ENCODE measurements around the gene RFTN1. TPM values are rescaled to one million over a fixed set of nuclear protein-coding genes. Genes with fewer than 3 reads are reported as not detected.

RFTN1 gene
- polyA plus RNA-seq, 2 of the 4 experiments (the other 2 are of a cell fraction), result 1.8 to 3.7 TPM

DNA sequence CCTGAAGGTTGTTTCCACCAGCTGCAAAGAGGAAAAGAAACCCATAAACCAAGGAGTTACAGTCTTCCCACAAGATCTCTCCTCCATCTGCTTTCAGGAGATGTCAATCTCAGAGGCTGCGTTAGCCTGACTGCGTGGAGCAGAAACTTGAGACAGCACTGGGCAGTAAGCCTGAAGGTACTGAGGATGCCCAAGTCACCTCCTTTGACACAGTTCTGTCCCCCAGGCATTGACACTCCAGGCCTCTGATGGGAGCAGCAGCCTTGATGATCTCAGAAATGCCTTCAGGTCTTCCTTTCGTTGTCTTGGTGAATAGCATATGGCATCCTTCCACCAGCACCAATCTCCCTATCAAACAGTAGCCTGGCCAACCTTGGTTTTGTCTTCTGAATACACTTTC, 159.2 kb downstream of the RFTN1 start (continued):
- TF ChIP-seq GATA3 (IDR thresholded peaks at IDR 0.05; ENCODE audit: borderline replicate concordance) (no peak), RAD21 (conservative IDR thresholded peaks at IDR 0.05 in 1 of 2, IDR thresholded peaks at IDR 0.05 in 1 of 2) (no peak), KDM1A (IDR thresholded peaks at IDR 0.05; ENCODE audit: low read depth) (no peak)

DNA sequence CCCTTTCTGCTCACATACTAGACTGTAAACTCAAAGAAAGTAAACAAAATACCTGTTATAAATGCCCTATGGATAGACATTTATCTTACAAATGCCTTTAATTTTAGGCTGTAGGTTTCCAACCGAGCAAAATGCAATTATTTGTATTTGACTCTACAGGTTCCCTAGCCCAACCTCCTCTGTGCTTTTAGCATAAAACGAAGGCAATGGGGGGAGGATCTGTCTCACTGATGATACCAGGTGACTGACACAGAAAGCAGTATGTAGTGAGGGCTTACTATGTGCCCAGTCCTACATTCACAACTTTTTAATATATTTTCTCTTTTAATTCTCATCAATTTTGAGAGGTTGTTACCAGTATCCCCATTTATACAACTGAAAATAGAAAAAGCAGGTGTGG, 161.1 kb downstream of the RFTN1 start:
- no peak overlapping the region for H3K27ac ChIP-seq
- H3K4me2 ChIP-seq, result no peak overlapping the region
- TF ChIP-seq ESRRA (IDR thresholded peaks at IDR 0.05; ENCODE audit: borderline replicate concordance, low read length) (no peak), JUN (IDR thresholded peaks at IDR 0.05) (no peak)
- TF ChIP-seq, protein P1, sequence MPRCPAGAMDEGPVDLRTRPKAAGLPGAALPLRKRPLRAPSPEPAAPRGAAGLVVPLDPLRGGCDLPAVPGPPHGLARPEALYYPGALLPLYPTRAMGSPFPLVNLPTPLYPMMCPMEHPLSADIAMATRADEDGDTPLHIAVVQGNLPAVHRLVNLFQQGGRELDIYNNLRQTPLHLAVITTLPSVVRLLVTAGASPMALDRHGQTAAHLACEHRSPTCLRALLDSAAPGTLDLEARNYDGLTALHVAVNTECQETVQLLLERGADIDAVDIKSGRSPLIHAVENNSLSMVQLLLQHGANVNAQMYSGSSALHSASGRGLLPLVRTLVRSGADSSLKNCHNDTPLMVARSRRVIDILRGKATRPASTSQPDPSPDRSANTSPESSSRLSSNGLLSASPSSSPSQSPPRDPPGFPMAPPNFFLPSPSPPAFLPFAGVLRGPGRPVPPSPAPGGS (IDR thresholded peaks at IDR 0.05), result no peak
- no peaks in the 10 kb centered on the region for H3K9me3 ChIP-seq
- 57% methylated on average over 2 of the region's 2 CpGs for WGBS (ENCODE audit: missing lambda C conversion rate)
- CTCF ChIA-PET, result interaction anchor here (0.5 kb wide), 1 partner anchor 68 kb away, joined by 3 read pairs; no protein-coding TSS in a partner anchor
- POLR2A ChIA-PET, result no interaction called here
- no peak for DNase-seq (ENCODE audit: low read depth in 1 of 2, low spot score in 1 of 2)
- FAIRE-seq, result no peak
- ATAC-seq, result no peak
- H3K4me3 ChIP-seq, result no peak overlapping the region
- H3K4me1 ChIP-seq, result peaks cover 9% of the 10 kb centered on the region; the same call in 1 of the 3 replicates

DNA sequence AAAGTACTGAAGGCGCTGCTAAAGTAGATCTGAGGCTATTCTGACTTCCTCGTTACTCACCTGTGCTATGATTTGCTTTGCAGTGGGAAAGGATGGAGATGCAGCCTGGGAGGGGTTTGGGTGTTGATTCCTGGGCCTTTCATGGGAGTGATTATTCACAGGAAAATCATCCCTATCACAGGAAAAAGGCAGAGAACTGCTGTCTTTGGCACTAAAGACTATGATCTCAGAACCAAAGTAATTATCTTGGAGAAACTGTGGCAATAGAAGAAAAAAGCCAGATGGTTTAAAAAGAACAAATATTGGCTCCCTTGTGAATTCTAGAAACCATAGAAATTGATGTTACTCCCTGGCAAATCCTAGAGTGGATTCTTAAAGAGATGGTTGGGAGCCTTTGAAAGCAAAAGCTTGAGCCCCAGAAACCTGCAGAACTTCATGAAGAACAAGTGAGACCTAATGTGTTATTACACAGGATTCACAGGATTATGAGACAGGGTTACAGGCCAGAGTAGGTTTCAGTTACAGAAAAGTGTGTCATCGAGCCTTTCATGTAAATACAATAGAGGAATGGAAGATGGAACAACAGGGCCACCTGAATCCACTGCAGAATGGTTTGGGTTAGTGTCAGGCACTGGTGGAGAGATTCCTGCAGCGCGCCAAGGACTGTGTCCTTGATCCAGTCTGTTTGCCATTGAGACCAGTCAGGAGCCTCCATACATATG, 162.7 kb downstream of the RFTN1 start:
- DNase-seq (ENCODE audit: low read depth in 1 of 2, low spot score in 1 of 2) (no peak), FAIRE-seq (no peak), ATAC-seq (no peak)
- no peak overlapping the region for H3K4me2 ChIP-seq
- no peaks in the 10 kb centered on the region for H3K9me3 ChIP-seq
- POLR2A ChIA-PET, result no interaction called here
- H3K27ac ChIP-seq, result peak overlapping the region in 1 of 2 experiments; percentile 54; a peak in 1 of 6 replicates
- TF ChIP-seq HOXB13 (CRISPR knock-in tag; IDR thresholded peaks at IDR 0.05; ENCODE audit: low read depth), result no peak
- TF ChIP-seq POLR2A (IDR thresholded peaks at IDR 0.05; ENCODE audit: low read length), result no peak
- no peak for TF ChIP-seq PHF8 (IDR thresholded peaks at IDR 0.05; ENCODE audit: borderline replicate concordance, low read depth)
- no peak for TF ChIP-seq EP300 (IDR thresholded peaks at IDR 0.05)
- TF ChIP-seq RCOR1 (IDR thresholded peaks at IDR 0.05; ENCODE audit: low read depth, low read length), result no peak
- no peak for TF ChIP-seq RARB (CRISPR knock-in tag; IDR thresholded peaks at IDR 0.05)
- TF ChIP-seq, protein P2, sequence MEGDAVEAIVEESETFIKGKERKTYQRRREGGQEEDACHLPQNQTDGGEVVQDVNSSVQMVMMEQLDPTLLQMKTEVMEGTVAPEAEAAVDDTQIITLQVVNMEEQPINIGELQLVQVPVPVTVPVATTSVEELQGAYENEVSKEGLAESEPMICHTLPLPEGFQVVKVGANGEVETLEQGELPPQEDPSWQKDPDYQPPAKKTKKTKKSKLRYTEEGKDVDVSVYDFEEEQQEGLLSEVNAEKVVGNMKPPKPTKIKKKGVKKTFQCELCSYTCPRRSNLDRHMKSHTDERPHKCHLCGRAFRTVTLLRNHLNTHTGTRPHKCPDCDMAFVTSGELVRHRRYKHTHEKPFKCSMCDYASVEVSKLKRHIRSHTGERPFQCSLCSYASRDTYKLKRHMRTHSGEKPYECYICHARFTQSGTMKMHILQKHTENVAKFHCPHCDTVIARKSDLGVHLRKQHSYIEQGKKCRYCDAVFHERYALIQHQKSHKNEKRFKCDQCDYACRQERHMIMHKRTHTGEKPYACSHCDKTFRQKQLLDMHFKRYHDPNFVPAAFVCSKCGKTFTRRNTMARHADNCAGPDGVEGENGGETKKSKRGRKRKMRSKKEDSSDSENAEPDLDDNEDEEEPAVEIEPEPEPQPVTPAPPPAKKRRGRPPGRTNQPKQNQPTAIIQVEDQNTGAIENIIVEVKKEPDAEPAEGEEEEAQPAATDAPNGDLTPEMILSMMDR (IDR thresholded peaks at IDR 0.05), result no peak
- TF ChIP-seq ZC3H11A (IDR thresholded peaks at IDR 0.05), result no peak
- TF ChIP-seq ZNF302 (CRISPR knock-in tag; IDR thresholded peaks at IDR 0.05), result no peak
- no peak for TF ChIP-seq POLR2AphosphoS2 (conservative IDR thresholded peaks at IDR 0.05; ENCODE audit: low read length)
- TF ChIP-seq E2F6 (IDR thresholded peaks at IDR 0.05; ENCODE audit: borderline replicate concordance, low read depth), result no peak
- no peak for TF ChIP-seq SREBF2 (IDR thresholded peaks at IDR 0.05)
- TF ChIP-seq CBX2 (IDR thresholded peaks at IDR 0.05; ENCODE audit: borderline replicate concordance, low read depth), result no peak
- no peak for TF ChIP-seq HOXA7 (CRISPR knock-in tag; IDR thresholded peaks at IDR 0.05)
- peaks cover 9% of the 10 kb centered on the region; the same call in 1 of the 3 replicates for H3K4me1 ChIP-seq
- H3K4me3 ChIP-seq, result no peak overlapping the region
- CTCF ChIA-PET, result no interaction called here
- WGBS (ENCODE audit: missing lambda C conversion rate), result 74% methylated on average over 5 of the region's 5 CpGs
